Measurements from ENCODE around the gene PIK3C3.

PIK3C3 gene

GRCh38 chr18:42131066-42131929, 176.3 kb downstream of the PIK3C3 start:
- DNase-seq (ENCODE audit: low spot score): no peak

- no peak for DNase-seq (ENCODE audit: low spot score)
Measured at GRCh38 chr18:42131930-42132244, 176.9 kb downstream of the PIK3C3 start.
